Dermis microvascular lymphatic vessel endothelial cell (primary cell): ENCODE measurements around the gene CLEC4M. TPM values are rescaled to one million over a fixed set of nuclear protein-coding genes. Genes with fewer than 3 reads are reported as not detected.
A peak's percentile ranks its signal among the peaks of the same experiment; 100 is the strongest.
"Not testable (repeated sequence)": the region's sequence is repeated elsewhere in the genome, so short reads cannot be mapped to it uniquely, and the experiment has no call there.

Experiments used
- DNase-seq, 2 donors: peaks; one replicate each; pipeline versions ENCODE4 v3.0.0 to v3.0.0-alpha.2; 2010; ENCODE audit warnings: low read depth in 2 of 2
- total RNA-seq: library from RNA; depleted of rRNA; stranded (reverse); fragments of >200 nt; gene quantifications from 2 replicates; pipeline ENCODE4 v1.2.1, GENCODE V29; 2014

Gene CLEC4M
- total RNA-seq, 1 donor from 2014 or later = 41.8 TPM

DNA sequence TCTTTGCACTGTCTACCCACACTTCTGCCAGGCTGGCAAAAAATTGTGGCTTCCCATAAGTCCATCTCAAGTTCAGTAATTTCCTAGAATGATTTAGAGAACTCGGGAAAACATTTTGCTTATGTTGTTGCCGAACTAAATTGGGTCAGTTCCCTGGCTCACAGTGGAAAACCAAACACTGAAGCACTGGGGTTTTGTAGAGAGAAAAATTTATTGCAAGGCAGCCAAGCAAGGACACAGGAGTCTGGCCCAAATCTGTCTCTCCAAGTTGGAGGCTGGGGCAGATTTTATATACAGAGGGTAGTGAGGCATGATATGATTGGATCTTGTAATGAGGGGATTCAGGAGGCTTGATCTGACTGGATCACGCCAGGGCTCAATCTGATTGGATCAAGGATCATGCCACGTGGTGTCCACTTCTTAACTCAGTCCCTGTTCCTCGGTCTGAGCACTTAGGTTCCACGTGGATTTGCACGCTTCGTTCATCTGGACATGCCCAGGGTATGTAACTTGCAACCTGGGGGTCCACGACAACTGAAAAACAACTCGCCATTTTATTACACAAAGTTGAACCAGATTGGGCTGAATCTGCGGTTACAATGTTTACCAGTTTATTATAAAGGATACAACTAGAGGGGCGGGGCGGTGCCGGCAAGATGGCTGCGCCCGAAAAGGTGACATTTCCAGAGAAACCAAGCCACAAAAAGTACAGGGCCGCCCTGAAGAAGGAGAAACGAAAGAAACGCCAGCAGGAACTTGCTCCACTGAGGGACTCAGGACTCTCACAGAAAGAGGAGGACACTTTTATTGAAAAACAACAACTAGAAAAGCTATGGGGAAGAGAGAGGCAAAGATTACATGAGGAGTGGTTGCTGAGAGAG lies 23.0 kb upstream of the CLEC4M start:
- DNase-seq = no peak

GRCh38 chr19:7740682-7741054 lies 22.4 kb upstream of the CLEC4M start:
- no peak for DNase-seq

DNA sequence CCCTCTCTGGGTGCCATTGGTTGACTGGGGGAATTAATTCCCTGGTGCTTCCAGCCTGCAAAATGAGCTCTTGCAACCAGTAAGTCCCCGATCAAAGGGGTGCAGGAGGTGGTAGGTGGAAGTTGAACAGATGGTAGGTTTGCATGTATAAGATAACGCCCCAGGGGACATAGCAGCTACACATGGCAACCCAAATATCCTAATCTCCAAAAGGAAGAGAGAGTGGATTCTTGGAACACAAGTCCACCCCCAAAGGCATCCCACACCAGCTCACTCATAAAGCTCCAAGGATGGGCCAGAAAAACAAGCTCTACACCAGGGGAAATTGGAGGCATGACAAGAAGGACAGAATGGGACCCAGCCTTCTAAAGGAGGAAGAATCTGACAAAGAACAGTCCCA lies 20.5 kb upstream of the CLEC4M start:
- no peak for DNase-seq

DNA sequence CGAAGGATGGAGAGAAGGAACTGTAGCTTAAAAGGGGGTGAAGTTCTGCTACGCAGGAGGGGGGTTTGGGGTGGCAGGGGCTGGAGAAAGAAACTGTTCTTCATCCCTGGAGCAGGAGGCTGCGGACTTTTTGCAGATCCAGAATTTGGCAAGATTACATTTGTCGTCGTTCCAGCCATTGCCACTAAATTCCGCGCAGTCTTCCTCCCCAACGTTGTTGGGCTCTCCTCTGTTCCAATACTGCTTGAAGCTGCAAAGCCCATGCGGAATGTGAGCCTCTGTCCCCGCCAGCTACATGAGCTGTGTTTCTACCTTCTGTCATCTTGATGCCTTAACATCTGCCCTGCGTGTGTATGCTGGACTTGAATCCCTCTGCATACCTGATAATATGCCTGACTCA lies 20.1 kb upstream of the CLEC4M start:
- DNase-seq = no peak

DNA sequence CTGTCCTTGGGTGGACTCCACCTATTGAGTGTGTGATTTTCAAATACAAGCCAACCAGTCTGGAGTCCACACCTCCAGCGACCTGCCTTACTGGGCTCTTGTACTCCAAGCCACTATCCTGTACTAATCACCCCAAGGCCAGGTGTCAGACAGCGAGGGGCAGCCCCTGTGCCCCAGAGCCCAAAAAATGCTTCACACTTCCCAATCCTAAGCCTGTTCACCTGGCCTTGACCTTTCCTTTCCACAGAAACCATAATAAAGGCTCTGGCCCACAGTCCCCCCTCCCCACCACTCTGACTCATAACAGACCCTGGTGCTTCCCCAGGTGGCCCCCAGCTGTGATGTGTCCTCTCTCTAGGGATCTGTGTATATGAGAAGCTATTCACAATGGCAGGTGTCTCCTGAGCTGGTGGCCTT lies 19.6 kb upstream of the CLEC4M start:
- no peak for DNase-seq

DNA sequence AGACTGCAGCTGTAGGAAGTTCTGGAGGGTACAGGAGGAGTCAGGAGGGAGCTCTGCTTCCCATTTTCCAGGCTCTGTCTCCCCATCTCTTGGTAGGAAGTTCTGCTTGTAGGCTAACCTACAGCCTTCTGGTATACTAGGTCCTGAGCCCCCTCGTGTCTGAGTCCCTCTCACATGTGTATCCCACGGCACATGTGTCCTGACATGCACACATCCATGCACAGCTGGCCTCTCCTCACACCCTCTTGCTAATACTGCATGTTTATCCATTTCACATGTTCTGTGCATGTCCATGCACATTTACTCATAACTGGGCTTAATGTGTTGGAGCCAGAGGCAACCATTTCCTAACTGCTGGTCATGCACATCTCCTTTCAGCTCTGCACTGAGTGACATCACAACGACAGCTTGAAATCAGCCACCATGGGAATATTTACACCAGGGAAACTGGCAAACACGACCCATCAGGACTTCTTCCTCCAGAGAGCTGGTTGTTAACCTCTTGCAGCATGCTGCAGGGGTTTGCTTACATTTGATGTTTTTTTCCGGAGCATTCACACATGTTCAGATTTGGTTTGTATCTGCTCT lies 18.8 kb upstream of the CLEC4M start:
- DNase-seq = no peak

DNA sequence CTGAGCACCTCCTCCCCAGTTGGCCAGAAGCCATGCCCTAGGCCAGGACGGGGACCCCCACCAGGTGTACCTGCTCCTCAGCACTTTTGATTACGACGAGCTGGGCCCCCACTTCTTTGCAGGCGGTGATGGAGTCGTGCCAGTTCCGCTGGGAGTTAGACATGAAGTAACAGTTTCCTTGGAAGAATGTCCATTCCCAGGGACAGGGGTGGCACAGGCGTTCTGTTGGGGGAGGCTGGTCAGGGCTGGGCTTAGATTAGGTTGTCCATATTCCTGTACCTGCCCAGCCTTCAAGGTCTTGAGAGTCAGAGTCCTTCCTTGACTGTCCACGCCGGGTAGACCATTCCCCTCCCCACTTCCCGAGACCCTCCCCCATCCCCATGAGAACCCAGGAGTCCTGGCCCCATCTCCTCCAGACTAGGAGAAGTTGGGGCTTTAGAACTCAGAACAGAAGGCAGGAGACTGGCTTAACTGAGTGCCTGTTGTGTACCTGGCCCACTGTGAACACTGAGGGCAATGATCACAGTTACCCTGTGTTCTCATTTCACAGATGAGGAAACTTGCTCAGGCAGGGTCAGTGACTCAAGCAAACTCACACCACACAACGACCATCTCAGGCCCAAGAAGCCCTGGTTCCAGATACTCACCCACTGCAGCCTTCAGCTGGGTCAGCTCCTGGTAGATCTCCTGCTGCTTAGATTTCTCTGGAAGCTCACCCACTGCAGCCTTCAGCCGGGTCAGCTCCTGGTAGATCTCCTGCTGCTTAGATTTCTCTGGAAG lies 18.0 kb upstream of the CLEC4M start:
- DNase-seq = no peak

DNA sequence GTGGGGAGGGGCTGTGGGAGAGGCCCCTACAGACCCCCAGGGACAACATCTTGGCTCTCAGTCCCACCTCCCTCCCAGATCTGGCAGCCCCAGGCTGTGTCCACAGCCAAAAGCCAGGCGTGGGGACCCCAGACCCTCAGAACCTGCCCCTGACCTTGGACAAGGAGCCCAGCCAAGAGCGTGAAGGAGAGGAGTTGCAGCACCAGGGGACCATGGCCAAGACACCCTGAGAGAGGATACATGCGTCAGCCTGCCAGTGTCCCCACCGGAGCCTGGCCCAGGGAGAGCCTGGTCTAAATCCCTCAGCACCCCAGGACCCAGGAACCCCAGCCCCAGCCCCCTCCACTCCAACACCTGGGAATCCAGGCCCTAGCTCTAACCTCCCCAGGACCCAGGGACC lies 16.7 kb upstream of the CLEC4M start:
- DNase-seq = not testable (repeated sequence)

DNA sequence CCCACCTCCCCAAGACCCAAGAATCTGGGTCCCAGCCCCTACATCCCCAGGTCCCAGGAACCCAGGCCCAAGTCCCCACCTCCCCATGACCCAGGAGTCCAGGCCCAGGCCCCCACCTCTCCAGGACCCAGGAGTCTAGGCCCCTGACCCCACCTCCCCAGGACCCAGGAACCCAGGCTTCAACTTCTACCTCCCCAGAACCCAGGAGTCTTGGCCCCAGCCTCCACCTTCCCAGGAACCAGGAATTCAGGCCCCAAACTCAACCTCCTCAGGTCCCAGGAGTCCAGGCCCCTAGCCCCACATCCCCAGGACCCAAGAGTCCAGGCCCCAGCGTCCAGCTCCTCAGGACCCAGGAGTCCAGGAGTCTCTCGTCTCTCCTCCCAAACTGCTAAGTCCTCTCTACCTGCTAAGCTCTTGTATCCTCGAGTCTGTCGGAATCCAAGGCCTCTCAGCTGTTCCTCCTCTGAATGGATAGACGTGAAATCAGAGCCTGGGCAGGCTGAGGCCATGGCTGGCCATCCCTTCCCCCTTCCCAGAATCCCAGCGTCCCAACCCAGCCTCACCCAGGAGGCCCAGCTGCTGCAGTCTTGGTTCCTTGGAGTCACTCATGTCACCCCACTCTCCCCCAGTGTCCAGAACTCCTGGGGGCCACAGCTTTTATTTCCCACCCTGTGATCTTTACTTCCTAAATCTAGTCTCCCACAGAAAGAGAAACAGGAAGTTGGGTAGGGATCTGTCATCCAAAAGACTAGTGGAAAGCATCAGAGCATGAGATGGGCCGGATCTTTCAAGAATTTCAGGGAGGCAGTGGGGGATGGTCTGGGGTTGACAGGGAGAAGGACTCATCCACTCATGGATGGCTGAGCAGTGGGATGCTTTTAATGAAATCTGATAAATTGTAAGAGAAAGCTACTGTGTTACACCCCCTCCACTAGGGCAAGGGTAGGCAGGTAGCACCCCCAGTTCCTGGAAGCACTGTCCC lies 15.8 kb upstream of the CLEC4M start, which contains the start of gene CD209:
TSS of gene CD209 (minus strand) at position 632 of the 982 bp plus-strand sequence. CDS start at position 609, 23 bp downstream.
- DNase-seq = no peak

GRCh38 chr19:7748171-7748570 lies 14.9 kb upstream of the CLEC4M start:
- no peak for DNase-seq

DNA sequence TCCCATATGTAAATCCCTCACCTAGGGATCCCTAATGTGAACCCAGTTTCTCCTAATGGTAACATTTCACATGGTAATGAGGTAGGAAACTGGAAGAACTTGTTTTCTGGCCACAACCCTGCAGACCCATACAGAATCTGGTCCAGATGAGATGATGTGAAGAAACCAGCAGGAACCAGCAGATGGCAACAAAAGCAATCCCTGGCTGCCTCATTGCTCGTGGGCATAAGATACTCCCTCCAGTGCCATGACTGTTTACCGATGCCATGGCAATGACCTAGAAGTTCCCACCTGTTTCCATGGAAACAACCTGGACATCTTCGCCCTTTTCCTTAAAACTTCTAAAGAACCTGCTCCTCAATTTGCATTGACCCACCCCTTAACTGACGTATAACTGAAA lies 14.3 kb upstream of the CLEC4M start:
- DNase-seq = peak in 1 of 2 donors; percentile 35

GRCh38 chr19:7751157-7751783 lies 11.8 kb upstream of the CLEC4M start:
- peak in 1 of 2 donors; percentile 10 for DNase-seq

DNA sequence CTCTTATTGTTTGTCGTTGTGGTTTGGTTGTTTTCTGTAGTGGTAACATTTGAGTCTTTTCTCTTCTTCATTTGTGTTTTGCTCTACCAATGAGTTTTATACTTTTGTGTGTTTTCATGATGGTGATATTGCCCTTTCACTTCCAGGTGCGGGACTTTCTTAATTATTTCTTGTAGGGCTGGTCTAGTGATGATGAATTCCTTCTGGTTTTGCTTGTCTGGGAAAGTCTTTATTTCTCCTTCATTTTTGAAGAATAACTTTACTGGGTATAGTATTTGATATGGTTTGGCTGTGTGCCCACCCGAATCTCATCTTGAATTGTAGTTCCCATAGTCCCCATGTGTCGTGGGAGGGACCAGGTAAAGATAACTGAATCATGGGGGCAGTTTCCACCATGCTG lies 6.8 kb upstream of the CLEC4M start:
- no peak for DNase-seq

DNA sequence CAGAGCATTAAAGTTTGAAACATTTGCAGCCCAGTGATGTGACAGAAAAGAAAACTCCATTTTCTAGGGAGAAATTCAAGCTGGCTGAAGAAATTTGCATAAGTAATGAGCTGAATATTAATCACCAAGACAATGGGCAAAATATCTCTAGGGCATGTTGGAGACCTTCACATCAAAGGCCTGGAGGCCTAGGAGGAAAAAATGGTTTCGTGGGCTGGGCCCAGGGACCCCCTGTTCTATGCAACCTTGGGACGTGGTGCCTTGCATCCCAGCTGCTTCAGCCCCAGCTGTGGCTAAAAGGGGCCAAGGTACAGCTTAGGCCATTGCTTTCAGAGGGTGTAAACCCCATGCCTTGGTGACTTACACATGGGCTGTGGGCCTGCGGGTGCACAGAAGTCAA lies 5.7 kb upstream of the CLEC4M start:
- no peak for DNase-seq

DNA sequence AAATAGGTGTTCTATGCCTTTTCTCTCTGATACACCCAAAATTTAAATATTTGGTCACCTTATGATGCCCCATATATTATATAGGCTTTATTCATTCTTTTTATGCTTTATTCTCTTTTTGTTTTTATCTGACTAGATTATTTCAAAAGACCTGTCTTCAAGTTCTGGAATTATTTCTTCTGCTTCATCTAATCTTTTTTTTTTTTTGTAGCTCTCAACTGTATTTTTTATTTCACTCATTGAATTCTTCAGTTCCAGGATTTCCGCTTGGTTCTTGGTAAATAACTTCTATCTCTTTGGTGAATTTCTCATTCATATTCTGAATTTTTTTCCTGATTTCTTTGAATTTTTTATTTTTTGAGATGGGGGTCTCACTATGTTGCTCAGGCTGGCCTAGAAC lies 3.9 kb upstream of the CLEC4M start:
- no peak for DNase-seq

- DNase-seq = no peak
These were observed 653 bp downstream of the CLEC4M start for GRCh38 chr19:7763696-7764095.

- DNase-seq = not testable (repeated sequence)
These were observed 1.1 kb downstream of the CLEC4M start for GRCh38 chr19:7764157-7764556.

- DNase-seq = not testable (repeated sequence)
These were observed 2.0 kb downstream of the CLEC4M start for GRCh38 chr19:7765043-7765442.

DNA sequence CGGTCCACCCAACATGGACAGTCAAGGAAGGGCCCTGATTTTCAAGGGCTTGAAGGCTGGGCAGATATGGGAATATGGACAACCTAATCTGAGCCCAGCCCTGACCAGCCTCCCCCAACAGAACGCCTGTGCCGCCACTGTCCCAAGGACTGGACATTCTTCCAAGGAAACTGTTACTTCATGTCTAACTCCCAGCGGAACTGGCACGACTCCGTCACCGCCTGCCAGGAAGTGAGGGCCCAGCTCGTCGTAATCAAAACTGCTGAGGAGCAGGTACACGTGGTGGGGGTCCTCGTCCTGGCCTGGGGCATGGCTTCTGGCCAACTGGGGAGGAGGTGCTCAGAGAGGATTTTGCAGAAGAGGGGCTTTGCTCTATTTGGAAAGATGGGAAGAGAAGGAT lies 3.5 kb downstream of the CLEC4M start:
- DNase-seq = no peak

- no peak for DNase-seq
These were observed 4.4 kb downstream of the CLEC4M start for GRCh38 chr19:7767487-7767886.

DNA sequence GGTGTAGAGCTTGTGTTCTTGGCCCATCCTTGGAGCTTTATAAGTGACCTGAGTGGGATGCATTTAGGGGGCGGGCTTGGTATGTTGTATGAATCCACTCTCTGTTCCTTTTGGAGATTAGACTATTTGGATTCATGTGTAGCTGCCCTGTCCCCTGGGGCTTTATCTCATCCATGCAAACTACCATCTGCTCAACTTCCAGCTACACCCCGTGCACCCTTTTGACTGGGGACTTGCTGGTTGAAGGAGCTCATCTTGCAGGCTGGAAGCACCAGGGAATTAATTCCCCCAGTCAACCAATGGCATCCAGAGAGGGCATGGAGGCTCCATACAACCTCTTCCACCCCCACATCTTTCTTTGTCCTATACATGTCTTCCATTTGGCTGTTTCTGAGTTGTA lies 6.1 kb downstream of the CLEC4M start:
- DNase-seq = no peak
